ENCODE data around the gene PRAF2.

PRAF2 gene

GRCh38 chrX:49103637-49104036 is 29.8 kb upstream of the PRAF2 start:
- Histone ChIP-seq H3K79me2 (ENCODE audit: insufficient read depth, low read length) (peaks cover 19% of the 10 kb centered on the region), H3K4me1 (ENCODE audit: insufficient read depth, low read length) (peaks cover 22% of the 10 kb centered on the region), H3K27ac (ENCODE audit: low read length) (no peak overlapping the region), H3K9me3 (ENCODE audit: insufficient read depth, low read length, severe bottlenecking) (no peaks in the 10 kb centered on the region), H3K36me3 (ENCODE audit: insufficient read depth, low read length) (peaks cover 12% of the 10 kb centered on the region), H4K20me1 (ENCODE audit: insufficient read depth, low read length) (no peaks in the 10 kb centered on the region), H3K4me2 (ENCODE audit: insufficient read depth, low read length) (no peak overlapping the region), H2AFZ (ENCODE audit: low read depth, low read length) (no peak overlapping the region), H3K9ac (ENCODE audit: low read depth, low read length) (no peak overlapping the region), H3K27me3 (ENCODE audit: insufficient read depth, low read length, poor library complexity) (no peaks in the 10 kb centered on the region), H3K4me3 (ENCODE audit: low read depth in 1 of 2, low read length in 2 of 2) (no peak overlapping the region)
- DNase-seq (no peak), ATAC-seq (ENCODE audit: insufficient read depth, low read depth) (no peak)
- TF ChIP-seq CTCF (IDR thresholded peaks at IDR 0.05; ENCODE audit: borderline replicate concordance, extremely low read depth, low read length, poor library complexity, severe bottlenecking) (no peak), EZH2 (IDR thresholded peaks at IDR 0.05; ENCODE audit: borderline replicate concordance, low read depth, low read length, severe bottlenecking) (no peak)

GRCh38 chrX:49102190-49102589 is 28.4 kb upstream of the PRAF2 start:
- peaks cover 25% of the 10 kb centered on the region for H3K4me1 ChIP-seq (ENCODE audit: insufficient read depth, low read length)
- H3K4me2 ChIP-seq (ENCODE audit: insufficient read depth, low read length), result peak overlapping the region; percentile 91; the same call in 1 of the 2 replicates
- H2AFZ ChIP-seq (ENCODE audit: low read depth, low read length), result no peak overlapping the region
- H3K79me2 ChIP-seq (ENCODE audit: insufficient read depth, low read length), result peaks cover 23% of the 10 kb centered on the region
- peaks cover 12% of the 10 kb centered on the region for H3K36me3 ChIP-seq (ENCODE audit: insufficient read depth, low read length)
- H4K20me1 ChIP-seq (ENCODE audit: insufficient read depth, low read length), result no peaks in the 10 kb centered on the region
- no peak overlapping the region; the same call in 1 of the 2 replicates for H3K27ac ChIP-seq (ENCODE audit: low read length)
- TF ChIP-seq CTCF (IDR thresholded peaks at IDR 0.05; ENCODE audit: borderline replicate concordance, extremely low read depth, low read length, poor library complexity, severe bottlenecking) (no peak), EZH2 (IDR thresholded peaks at IDR 0.05; ENCODE audit: borderline replicate concordance, low read depth, low read length, severe bottlenecking) (no peak)
- DNase-seq (no peak), ATAC-seq (ENCODE audit: insufficient read depth, low read depth) (no peak)
- no peaks in the 10 kb centered on the region for H3K27me3 ChIP-seq (ENCODE audit: insufficient read depth, low read length, poor library complexity)
- peak overlapping the region; percentile 87 for H3K9ac ChIP-seq (ENCODE audit: low read depth, low read length)
- no peaks in the 10 kb centered on the region for H3K9me3 ChIP-seq (ENCODE audit: insufficient read depth, low read length, severe bottlenecking)
- H3K4me3 ChIP-seq (ENCODE audit: low read depth in 1 of 2, low read length in 2 of 2), result peak overlapping the region in 1 of 2 experiments; percentile 90; a peak in 2 of 4 replicates

GRCh38 chrX:49101629-49101984 is 27.8 kb upstream of the PRAF2 start:
- peak overlapping the region; percentile 73 for H2AFZ ChIP-seq (ENCODE audit: low read depth, low read length)
- peak overlapping the region; percentile 83 for H3K27ac ChIP-seq (ENCODE audit: low read length)
- peak overlapping the region; percentile 91 for H3K4me2 ChIP-seq (ENCODE audit: insufficient read depth, low read length)
- H4K20me1 ChIP-seq (ENCODE audit: insufficient read depth, low read length), result no peaks in the 10 kb centered on the region
- H3K4me3 ChIP-seq (ENCODE audit: low read depth in 1 of 2, low read length in 2 of 2), result peak overlapping the region; percentile 37 to 90; a peak in 3 of 4 replicates
- TF ChIP-seq CTCF (IDR thresholded peaks at IDR 0.05; ENCODE audit: borderline replicate concordance, extremely low read depth, low read length, poor library complexity, severe bottlenecking), result no peak
- TF ChIP-seq EZH2 (IDR thresholded peaks at IDR 0.05; ENCODE audit: borderline replicate concordance, low read depth, low read length, severe bottlenecking), result no peak
- H3K9ac ChIP-seq (ENCODE audit: low read depth, low read length), result peak overlapping the region; percentile 87
- no peaks in the 10 kb centered on the region for H3K9me3 ChIP-seq (ENCODE audit: insufficient read depth, low read length, severe bottlenecking)
- peaks cover 6% of the 10 kb centered on the region for H3K36me3 ChIP-seq (ENCODE audit: insufficient read depth, low read length)
- ATAC-seq (ENCODE audit: insufficient read depth, low read depth), result peak; percentile 4; the same call in 2 of the 3 replicates
- peaks cover 25% of the 10 kb centered on the region for H3K4me1 ChIP-seq (ENCODE audit: insufficient read depth, low read length)
- H3K27me3 ChIP-seq (ENCODE audit: insufficient read depth, low read length, poor library complexity), result no peaks in the 10 kb centered on the region
- DNase-seq, result no peak
- H3K79me2 ChIP-seq (ENCODE audit: insufficient read depth, low read length), result peaks cover 23% of the 10 kb centered on the region
